ENCODE data around the gene KCND3.

The KCND3 gene

GRCh38 chr1:111846842-111847241 lies 142.6 kb downstream of the KCND3 start:
- DNase-seq (ENCODE audit: low spot score), result no peak

DNA sequence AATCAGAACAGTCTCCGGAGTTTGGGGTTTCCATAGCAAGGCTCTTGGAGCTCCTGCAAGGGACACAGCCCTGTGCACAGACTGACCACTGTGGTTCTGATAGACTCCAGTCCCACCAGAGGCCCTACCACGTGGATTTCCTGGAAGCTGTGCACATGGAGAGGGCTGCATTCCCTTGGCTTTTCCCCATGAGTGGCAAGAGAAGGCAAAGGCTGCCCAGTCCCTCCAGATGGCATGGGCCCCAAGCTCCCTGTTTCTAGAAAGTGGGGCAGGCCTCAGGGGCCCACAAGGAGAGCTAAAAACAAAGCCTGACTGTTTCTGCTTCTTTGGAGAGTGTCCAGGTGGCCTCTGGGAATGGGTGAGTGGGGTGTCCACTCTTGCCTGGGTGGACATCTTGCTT lies 146.3 kb downstream of the KCND3 start:
- DNase-seq (ENCODE audit: low spot score), result no peak

- DNase-seq (ENCODE audit: low spot score), result no peak
Measured at GRCh38 chr1:111842411-111842810, 147.1 kb downstream of the KCND3 start.

GRCh38 chr1:111841746-111842145 lies 147.7 kb downstream of the KCND3 start:
- DNase-seq (ENCODE audit: low spot score), result no peak

DNA sequence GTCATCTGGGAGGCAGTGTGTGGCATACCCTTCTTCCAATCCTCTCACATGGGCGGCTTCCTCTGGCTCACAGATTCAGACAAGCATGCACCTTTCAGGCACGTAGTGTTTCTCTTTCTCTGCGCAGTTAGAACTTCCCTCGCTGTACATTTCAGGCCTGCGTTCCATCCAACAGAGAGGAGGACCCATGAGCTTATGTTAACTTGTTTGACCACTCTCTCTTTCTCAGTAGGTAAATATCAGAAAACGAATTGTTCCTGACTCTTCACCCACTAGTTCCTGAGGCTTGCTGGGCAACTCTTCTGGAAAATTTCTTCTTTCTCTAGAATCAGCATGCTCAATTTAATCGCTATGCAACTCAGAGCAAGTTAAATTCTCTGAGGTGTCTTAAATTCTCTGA lies 148.3 kb downstream of the KCND3 start:
- DNase-seq (ENCODE audit: low spot score), result no peak

- no peak for DNase-seq (ENCODE audit: low spot score)
Measured at GRCh38 chr1:111837393-111837792, 152.1 kb downstream of the KCND3 start.

GRCh38 chr1:111836111-111836510 lies 153.4 kb downstream of the KCND3 start:
- DNase-seq (ENCODE audit: low spot score), result no peak

- no peak for DNase-seq (ENCODE audit: low spot score)
Measured at GRCh38 chr1:111835514-111835913, 154.0 kb downstream of the KCND3 start.

DNA sequence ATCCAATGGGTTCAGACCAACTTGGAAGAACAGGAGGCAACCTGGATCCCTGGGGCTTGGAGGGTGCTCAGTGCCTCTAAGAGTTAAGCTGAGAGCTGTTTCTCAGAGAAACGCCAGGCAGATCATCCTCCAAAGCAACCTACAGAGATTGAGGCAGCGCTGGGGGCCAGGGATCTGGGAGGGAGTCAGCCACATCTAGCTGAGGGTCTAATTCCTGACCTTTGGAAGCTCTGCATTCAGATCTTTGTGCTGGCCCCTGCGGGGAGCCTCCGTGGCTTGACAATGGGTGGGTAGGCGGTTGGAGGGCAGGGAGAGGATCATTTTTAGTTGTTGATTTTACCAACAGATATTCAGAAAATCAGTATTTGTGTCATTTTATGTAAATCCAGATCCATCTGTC lies 154.5 kb downstream of the KCND3 start:
- no peak for DNase-seq (ENCODE audit: low spot score)

- no peak for DNase-seq (ENCODE audit: low spot score)
Measured at GRCh38 chr1:111833334-111833733, 156.1 kb downstream of the KCND3 start.

GRCh38 chr1:111832521-111833155 lies 156.8 kb downstream of the KCND3 start:
- no peak for DNase-seq (ENCODE audit: low spot score)

DNA sequence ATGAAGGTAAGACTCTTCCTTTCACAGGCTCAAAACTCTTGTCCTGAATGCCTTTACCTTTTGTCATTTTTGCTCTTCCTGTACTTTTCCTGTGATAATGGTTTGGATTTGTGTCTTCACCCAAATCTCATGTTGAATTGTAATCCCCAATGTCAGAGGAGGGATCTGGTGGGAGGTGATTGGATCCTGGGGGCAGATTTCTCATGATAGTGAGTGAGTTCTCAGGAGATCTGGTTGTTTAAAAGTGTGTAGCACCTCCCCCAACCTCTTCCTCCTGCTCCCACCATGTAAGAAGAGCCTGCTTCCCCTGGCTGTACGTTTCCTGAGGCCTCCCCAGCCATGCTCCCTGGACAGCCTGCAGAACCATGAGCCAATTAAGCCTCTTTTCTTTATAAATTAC lies 158.3 kb downstream of the KCND3 start:
- no peak for DNase-seq (ENCODE audit: low spot score)

- no peak for DNase-seq (ENCODE audit: low spot score)
Measured at GRCh38 chr1:111827946-111828345, 161.5 kb downstream of the KCND3 start.

DNA sequence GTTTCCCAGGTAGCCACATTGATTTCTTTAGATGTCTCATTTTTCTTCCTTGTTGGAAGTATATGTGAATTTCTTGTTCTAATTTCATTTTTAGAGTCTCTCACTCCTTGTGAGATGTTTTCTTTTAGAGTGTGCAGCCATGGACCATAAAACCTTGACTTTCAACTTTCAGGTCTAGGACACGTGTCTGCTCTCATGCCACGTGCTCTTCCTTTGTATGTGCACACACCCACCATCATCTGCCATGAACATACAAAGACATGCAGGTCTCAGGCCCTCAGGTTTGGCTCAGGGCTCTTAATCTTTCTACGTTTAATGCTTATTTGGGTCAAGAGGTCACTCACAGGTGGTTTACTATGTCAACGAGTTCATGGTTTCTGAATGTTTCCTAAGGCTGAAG lies 163.2 kb downstream of the KCND3 start:
- DNase-seq (ENCODE audit: low spot score), result no peak

GRCh38 chr1:111825217-111825616 lies 164.3 kb downstream of the KCND3 start:
- DNase-seq (ENCODE audit: low spot score), result no peak

GRCh38 chr1:111822138-111822537 lies 167.3 kb downstream of the KCND3 start:
- DNase-seq (ENCODE audit: low spot score), result no peak

- DNase-seq (ENCODE audit: low spot score), result no peak
Measured at GRCh38 chr1:111821121-111821745, 168.2 kb downstream of the KCND3 start.

- DNase-seq (ENCODE audit: low spot score), result no peak
Measured at GRCh38 chr1:111819566-111820263, 169.8 kb downstream of the KCND3 start.

GRCh38 chr1:111818546-111818945 lies 170.9 kb downstream of the KCND3 start:
- DNase-seq (ENCODE audit: low spot score), result no peak

GRCh38 chr1:111818081-111818480 lies 171.4 kb downstream of the KCND3 start:
- no peak for DNase-seq (ENCODE audit: low spot score)

DNA sequence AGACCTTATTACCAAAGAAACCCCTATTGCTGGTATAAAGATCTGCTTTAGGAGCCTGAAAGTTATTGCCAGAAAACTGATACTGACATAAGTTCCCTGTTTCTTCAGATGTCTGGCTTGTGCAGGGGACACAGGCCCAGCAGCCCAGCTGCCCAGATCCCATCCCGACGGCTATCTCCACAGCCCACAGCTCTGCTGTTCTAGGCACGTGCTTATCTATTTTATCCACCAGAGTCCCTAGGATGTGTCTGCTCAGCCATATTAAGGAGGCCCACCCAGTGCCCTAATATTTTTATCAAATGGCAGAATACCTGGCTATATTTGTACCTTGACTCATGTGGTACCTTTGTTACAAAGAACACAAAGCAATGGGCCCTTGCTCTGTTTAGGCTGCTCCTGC lies 174.8 kb downstream of the KCND3 start:
- DNase-seq (ENCODE audit: low spot score), result no peak

DNA sequence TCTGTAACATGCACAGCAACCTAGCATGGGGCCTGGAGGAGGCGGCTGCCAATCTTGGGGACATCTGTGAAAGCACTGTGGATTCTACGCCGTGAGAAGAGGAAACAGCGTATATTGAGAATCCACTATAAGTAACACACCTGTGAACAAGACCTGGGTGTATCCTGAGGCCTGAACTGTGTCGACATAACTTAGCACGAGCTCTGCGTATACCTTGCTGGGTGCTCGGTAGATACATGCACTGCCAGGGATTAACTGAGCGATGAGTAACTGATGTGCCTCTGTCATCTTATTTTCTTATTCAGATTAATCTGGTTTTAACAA lies 175.2 kb downstream of the KCND3 start:
- no peak for DNase-seq (ENCODE audit: low spot score)

DNA sequence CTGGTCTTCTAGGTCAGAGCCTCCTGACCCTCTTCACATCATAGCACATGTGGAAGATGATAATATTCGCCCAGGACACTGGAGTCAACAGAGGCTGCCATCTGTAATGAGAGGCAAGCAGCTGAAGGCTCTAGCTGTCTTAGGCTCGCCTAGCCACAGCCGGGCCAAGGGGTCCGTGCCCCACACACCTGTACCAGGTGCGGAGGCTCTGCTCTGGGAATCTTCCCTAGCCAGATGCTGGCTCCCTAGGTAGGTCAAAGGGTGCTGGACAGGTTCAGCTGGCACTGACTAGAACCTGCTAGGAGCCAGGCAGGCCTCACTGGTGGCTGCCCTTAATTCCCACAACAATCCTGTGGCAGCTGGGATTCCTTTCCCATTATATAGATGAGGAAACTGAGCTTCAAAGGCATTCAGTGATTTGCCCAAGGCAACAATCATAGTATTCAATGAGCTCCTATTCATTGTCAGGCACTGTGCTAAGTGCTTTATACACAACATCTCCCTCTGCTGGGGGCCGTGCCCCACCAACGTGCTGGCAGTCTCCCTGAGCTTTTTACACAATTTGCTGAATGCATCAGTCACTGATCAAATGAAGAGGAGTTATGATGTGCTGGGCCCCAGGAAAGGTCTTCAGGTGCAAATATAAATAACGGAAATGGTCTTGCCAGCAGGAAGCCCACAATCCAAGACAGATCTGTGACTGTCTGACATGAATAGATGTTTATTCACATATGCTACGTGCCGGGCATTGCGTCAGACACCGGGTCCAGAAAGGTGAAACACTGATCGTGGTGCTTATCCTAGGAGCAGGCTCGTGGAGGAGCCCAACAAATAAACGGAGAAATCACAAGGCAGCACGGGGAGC lies 175.8 kb downstream of the KCND3 start:
- no peak for DNase-seq (ENCODE audit: low spot score)

Data from CD4-positive, alpha-beta T cell treated with Interleukin-2 at 100 ng/mL for 4 hours (primary cell).